Right lobe of liver (tissue), 4 donors: ENCODE measurements around the gene KRT81.

ENCODE experiments used
- CTCF ChIP-seq, 4 donors: fragments of 200-600 bp in 3 of 4; fragments of 450-650 bp in 1 of 4; IDR thresholded peaks; one replicate each; pipeline versions ENCODE4 v1.5.1 to v1.8.0; 2016 to 2022; ENCODE audit warnings: antibody characterized with exemption in 4 of 4, mild to moderate bottlenecking in 2 of 4
- POLR2A ChIP-seq: fragments of 450-650 bp; IDR thresholded peaks from one replicate; pipeline ENCODE4 v1.6.1; 2017; ENCODE audit warnings: antibody characterized with exemption, mild to moderate bottlenecking
- donor health status: DM: no; HTN: no; CAD: no.
- donor health status: DM: no; HTN: no; CAD: no.
- donor health status: DM: no; HTN: yes; CAD: no.

GRCh38 chr12:52262286-52262685, 29.0 kb downstream of the KRT81 start:
- no peak for TF ChIP-seq CTCF (IDR thresholded peaks at IDR 0.05)
- TF ChIP-seq POLR2A, result no peak
